GM12878 (cell line): ENCODE measurements around the gene GRPEL2.

ENCODE experiments used
- RB1 ChIP-seq: fragments of 450-650 bp; formaldehyde crosslinking; IDR thresholded peaks from 2 replicates; pipeline ENCODE4 v1.6.1; 2017; ENCODE audit warnings: mild to moderate bottlenecking, borderline replicate concordance
- TF ChIP-seq, protein P1 (sequence below): fragments of 450-650 bp; IDR thresholded peaks from 2 replicates; pipeline ENCODE4 v1.6.1; 2017; ENCODE audit warnings: antibody characterized with exemption, mild to moderate bottlenecking, moderate library complexity

DNA sequence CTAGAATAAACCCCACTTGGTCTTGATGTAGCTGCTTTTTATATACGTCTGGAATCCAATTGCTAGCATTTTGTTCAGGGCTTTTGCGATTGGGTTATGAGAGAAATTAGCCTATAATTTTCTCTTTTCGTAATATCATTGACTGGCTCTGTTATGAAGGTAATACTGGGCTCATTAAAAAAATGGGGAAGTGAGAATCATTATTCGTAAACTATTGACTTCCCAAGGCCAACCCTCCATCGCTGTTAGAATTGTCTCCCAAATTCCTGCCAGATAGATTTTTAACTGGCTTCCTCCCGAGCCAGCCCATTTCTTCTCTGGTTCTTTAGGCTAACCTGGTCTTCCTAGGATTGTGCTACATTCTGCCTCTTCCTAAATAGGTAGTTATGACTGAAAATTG is 35.9 kb upstream of the GRPEL2 start:
- TF ChIP-seq, protein P1, sequence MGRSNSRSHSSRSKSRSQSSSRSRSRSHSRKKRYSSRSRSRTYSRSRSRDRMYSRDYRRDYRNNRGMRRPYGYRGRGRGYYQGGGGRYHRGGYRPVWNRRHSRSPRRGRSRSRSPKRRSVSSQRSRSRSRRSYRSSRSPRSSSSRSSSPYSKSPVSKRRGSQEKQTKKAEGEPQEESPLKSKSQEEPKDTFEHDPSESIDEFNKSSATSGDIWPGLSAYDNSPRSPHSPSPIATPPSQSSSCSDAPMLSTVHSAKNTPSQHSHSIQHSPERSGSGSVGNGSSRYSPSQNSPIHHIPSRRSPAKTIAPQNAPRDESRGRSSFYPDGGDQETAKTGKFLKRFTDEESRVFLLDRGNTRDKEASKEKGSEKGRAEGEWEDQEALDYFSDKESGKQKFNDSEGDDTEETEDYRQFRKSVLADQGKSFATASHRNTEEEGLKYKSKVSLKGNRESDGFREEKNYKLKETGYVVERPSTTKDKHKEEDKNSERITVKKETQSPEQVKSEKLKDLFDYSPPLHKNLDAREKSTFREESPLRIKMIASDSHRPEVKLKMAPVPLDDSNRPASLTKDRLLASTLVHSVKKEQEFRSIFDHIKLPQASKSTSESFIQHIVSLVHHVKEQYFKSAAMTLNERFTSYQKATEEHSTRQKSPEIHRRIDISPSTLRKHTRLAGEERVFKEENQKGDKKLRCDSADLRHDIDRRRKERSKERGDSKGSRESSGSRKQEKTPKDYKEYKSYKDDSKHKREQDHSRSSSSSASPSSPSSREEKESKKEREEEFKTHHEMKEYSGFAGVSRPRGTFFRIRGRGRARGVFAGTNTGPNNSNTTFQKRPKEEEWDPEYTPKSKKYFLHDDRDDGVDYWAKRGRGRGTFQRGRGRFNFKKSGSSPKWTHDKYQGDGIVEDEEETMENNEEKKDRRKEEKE: no peak
- TF ChIP-seq RB1: no peak
